Skeletal muscle tissue (tissue), 4 donors: ENCODE measurements around the gene AIG1. TPM values are rescaled to one million over a fixed set of nuclear protein-coding genes. Genes with fewer than 3 reads are reported as not detected.

Experiments used
- H3K27ac ChIP-seq: one replicate; pipeline ENCODE4 v1.7.0; 2013; ENCODE audit warnings: mild to moderate bottlenecking, low read depth, low read length, inconsistent platforms
- H3K27me3 ChIP-seq, 3 donors: one replicate each; pipeline ENCODE4 v1.7.0; 2013; ENCODE audit warnings: low read length in 3 of 3; ENCODE audit not compliant: control insufficient read depth in 3 of 3, insufficient read depth in 3 of 3
- H3K36me3 ChIP-seq, 3 donors: one replicate each; pipeline ENCODE4 v1.7.0; 2013; ENCODE audit warnings: low read length in 3 of 3; ENCODE audit not compliant: control insufficient read depth in 3 of 3, insufficient read depth in 3 of 3
- H3K4me1 ChIP-seq, 3 donors: one replicate each; pipeline ENCODE4 v1.7.0; 2013; ENCODE audit warnings: low read length in 3 of 3, mild to moderate bottlenecking in 3 of 3; ENCODE audit not compliant: control insufficient read depth in 3 of 3, insufficient read depth in 3 of 3
- H3K4me3 ChIP-seq, 3 donors: one replicate each; pipeline ENCODE4 v1.7.0; 2013; ENCODE audit warnings: low read length in 3 of 3
- H3K9ac ChIP-seq, 3 donors: one replicate each; pipeline ENCODE4 v1.7.0; 2013; ENCODE audit warnings: low read length in 3 of 3, mild to moderate bottlenecking in 3 of 3, moderate library complexity in 2 of 3, low read depth in 1 of 3
- H3K9me3 ChIP-seq, 3 donors: one replicate each; pipeline ENCODE4 v1.7.0; 2013; ENCODE audit warnings: low read length in 3 of 3; ENCODE audit not compliant: control insufficient read depth in 3 of 3
- total RNA-seq: library from RNA; depleted of rRNA; stranded (reverse); fragments of >200 nt; gene quantifications from one replicate; pipeline ENCODE4 v1.2.3, GENCODE V29; 2014
- donor health status: Osteomylitis.

AIG1 gene
- total RNA-seq, 1 donor from 2014 or later = 31.3 TPM

DNA sequence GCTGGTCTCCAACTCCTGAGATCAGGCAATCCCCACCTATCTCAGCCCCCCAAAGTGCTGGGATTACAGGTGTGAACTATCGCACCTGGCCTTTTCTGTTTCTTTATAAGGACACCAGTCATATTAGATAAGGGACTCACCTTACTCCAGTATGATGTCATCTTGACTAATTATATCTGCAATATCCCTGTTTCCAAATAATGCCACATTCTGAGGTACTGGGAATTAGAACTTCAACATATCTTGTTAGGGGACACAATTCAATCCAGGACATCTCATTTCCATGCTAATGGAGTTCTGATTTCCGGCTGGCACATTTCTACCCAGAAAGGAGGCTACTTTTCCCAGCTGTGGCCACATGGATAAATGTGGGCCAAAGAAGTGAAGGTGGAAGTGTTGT lies 6.4 kb upstream of the AIG1 start:
- H3K9ac ChIP-seq = no peak overlapping the region
- H3K27ac ChIP-seq = no peak overlapping the region
- H3K36me3 ChIP-seq = no peaks in the 10 kb centered on the region
- H3K9me3 ChIP-seq = no peaks in the 10 kb centered on the region
- no peak overlapping the region for H3K4me3 ChIP-seq
- peaks cover 0 to 5% (median 0%) of the 10 kb centered on the region in 3 donors for H3K4me1 ChIP-seq
- H3K27me3 ChIP-seq = no peaks in the 10 kb centered on the region

DNA sequence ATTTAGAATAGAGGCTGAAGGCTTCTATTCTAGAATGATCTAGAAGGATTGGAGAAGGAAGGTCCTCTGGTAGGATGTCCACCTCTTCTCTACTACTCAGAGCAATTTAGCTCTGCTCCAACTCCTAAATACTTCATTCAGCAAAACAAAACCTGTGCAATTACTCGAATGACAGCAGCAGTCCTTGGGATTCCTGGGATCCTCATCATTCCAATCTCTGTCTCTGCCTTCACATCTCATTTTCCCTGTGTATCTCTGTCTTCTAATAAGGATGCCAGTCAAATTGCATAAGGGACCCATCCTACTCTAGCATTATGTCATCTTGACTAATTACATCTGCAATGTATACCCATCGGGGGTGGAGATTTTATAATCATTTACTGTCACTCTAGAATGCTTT lies 5.5 kb upstream of the AIG1 start:
- Histone ChIP-seq H3K4me3 (no peak overlapping the region), H3K27ac (no peak overlapping the region), H3K9ac (no peak overlapping the region), H3K4me1 (peaks cover 0 to 5% (median 0%) of the 10 kb centered on the region in 3 donors), H3K9me3 (no peaks in the 10 kb centered on the region), H3K36me3 (no peaks in the 10 kb centered on the region), H3K27me3 (no peaks in the 10 kb centered on the region)

DNA sequence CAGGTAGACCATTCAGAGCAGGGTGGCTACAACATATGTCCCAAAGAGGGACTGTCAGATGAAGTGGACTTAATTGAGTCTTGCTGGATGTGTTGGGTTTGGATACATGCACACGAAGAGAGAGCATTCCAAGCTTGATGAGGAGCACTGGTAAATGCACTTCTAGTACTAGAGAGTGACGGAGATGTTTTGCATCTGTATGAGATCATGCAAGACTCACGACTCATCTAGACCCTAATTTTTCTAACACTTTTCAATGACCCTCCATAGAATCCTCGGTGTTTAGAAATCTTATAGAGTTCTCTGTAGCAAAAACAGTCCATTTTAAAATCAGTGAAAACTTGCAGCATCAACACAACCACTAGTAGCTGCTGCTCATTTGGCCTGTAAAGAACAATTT lies 4.8 kb upstream of the AIG1 start:
- Histone ChIP-seq H3K9ac (no peak overlapping the region), H3K9me3 (no peaks in the 10 kb centered on the region), H3K36me3 (no peaks in the 10 kb centered on the region), H3K27ac (no peak overlapping the region), H3K4me3 (no peak overlapping the region), H3K27me3 (no peaks in the 10 kb centered on the region), H3K4me1 (peaks cover 0 to 5% (median 0%) of the 10 kb centered on the region in 3 donors)

DNA sequence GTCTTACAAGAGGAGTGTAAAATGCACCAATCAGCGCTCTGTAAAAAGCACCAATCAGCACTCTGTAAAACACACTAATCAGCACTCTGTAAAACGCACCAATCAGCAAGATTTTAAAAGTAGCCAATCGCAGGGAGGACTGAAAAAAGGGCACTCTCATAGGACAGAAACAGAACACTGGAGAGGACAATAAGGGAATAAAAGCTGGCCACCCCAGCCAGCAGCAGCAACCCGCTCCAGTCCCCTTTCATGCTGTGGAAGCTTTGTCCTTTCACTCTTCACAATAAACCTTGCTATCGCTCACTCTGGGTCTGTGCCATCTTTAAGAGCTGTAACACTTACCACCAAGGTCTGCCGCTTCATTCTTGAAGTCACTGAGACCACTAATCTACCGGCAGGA lies 1.7 kb upstream of the AIG1 start:
- Histone ChIP-seq H3K27me3 (no peaks in the 10 kb centered on the region), H3K4me3 (peak overlapping the region in 2 of 3 donors; percentile 4 to 14), H3K4me1 (peaks cover 15 to 25% (median 19%) of the 10 kb centered on the region in 3 donors), H3K27ac (peak overlapping the region; percentile 98), H3K36me3 (no peaks in the 10 kb centered on the region), H3K9me3 (no peaks in the 10 kb centered on the region), H3K9ac (peak overlapping the region in 1 of 3 donors; percentile 93)

DNA sequence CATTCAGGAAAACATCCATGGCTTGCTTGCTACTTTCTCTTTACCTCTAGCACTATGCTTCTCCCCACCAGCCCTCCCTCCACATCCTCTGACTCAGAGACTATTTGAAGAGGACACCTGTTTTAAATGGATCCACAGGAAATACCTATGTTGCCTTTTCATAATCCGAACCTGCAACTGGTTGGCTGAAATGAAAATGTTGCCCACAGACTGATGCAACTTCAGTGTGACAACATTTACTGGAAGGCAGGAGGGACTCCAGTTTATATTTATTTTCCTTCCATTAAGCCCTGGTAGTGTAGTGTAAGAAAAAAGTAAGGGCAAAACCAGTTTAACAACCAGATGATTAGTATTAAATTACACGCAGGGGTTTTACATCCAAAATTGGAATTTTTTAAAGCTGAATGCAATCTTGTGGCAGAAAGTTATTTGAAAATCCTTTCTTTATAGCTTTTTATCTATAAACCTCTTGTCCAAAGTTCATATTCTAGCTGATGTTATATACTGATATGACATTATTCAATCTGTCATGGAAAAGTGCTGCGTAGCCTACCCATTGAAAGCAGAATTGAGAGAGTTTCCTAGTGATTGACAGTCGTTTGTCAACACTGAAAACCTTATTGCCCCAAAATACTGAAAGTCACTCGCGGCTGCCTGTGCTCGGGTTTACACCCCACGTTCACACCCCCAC lies 881 bp upstream of the AIG1 start:
- peak overlapping the region; percentile 98 for H3K27ac ChIP-seq
- no peaks in the 10 kb centered on the region for H3K27me3 ChIP-seq
- H3K9me3 ChIP-seq = no peaks in the 10 kb centered on the region
- peaks cover 15 to 28% (median 19%) of the 10 kb centered on the region in 3 donors for H3K4me1 ChIP-seq
- H3K36me3 ChIP-seq = no peaks in the 10 kb centered on the region
- peak overlapping the region; percentile 74 to 87 (median 75) for H3K4me3 ChIP-seq
- peak overlapping the region; percentile 84 to 93 (median 84) for H3K9ac ChIP-seq

DNA sequence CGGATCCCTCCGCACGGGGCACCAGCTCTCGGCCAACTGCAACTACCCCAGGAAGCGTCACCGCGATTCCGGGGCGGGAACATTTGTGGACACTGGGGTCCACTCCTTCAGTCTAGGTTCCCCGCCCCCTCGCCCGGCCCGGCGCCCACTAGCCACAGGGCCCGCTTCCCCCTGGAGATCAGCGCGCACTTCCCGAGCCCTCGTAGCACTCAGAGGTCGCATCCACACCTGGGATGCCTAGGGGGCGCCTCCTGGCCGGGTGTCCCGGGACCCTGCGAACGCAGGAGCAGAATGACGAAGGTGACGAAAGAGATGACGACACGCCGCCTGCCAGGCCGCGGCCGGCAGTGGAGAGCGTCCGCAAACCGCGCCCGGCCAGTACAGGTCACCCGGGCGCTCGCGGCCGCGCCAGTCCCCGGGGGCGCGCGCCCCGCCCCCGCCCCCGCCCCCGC lies 309 bp upstream of the AIG1 start:
- Histone ChIP-seq H3K9ac (peak overlapping the region; percentile 84 to 93 (median 84)), H3K36me3 (no peaks in the 10 kb centered on the region), H3K4me3 (peak overlapping the region; percentile 75 to 87 (median 84)), H3K27me3 (no peaks in the 10 kb centered on the region), H3K4me1 (peaks cover 15 to 28% (median 19%) of the 10 kb centered on the region in 3 donors), H3K9me3 (no peaks in the 10 kb centered on the region), H3K27ac (peak overlapping the region; percentile 98)

DNA sequence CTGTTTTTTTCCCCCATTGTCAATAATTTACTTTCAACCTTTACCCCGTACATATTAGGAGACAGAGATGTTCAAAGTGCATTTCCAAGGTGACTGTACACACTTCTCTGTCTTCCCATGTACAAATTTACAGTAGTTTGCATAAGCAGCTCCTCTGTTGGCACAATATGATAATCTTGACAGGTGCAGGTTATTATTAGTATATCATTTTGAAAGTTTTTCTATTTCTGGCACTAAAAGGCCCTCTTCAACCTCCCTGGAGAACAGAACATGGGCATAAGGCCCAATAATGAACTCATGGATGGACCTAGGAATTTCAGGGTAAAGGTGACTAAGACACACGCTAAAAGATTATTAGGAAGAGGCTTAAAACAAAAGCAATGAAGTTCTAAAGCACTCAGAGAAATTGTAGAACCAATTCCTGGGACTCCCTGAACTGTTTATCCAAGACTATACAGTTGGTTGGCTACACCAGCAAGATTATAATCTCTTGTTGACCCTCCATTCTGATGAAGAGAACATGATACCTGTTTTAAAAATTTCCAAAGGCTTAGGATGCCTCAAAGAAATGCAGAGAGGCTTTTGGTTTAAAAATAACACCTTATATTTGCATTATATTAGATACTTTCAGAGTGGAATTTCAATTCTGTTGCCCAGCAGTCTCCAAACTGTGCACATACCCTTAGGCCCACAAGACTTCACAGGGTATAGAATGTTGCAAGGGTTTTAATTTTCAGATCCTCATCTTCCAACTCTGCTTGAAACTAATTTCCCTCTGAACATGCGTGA lies 1.1 kb downstream of the AIG1 start:
- H3K27ac ChIP-seq = peak overlapping the region; percentile 98
- H3K9me3 ChIP-seq = no peaks in the 10 kb centered on the region
- H3K9ac ChIP-seq = peak overlapping the region; percentile 81 to 86 (median 84)
- peak overlapping the region in 2 of 3 donors; percentile 84 to 88 for H3K4me3 ChIP-seq
- H3K36me3 ChIP-seq = no peaks in the 10 kb centered on the region
- H3K27me3 ChIP-seq = no peaks in the 10 kb centered on the region
- peaks cover 15 to 28% (median 19%) of the 10 kb centered on the region in 3 donors for H3K4me1 ChIP-seq

DNA sequence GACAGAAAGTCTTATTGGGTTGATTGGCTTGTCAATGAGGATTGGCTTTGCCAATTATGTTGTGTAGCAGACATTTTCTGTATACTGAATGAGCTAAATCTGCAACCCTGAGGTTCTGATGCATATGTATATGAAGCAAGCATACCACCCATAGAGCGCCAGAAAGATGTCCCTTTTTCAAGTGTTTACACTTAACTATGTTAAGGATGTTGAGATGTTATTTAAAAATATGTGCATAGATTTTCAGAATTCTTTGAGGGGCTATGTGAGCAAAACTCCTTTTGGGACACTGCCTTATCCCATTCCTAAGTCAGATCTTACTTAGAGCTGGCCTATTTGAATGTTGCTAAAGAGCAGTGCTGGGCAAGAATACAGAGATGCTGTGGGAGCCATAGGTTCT lies 1.9 kb downstream of the AIG1 start:
- no peaks in the 10 kb centered on the region for H3K36me3 ChIP-seq
- H3K27me3 ChIP-seq = no peaks in the 10 kb centered on the region
- H3K27ac ChIP-seq = peak overlapping the region; percentile 98
- no peak overlapping the region for H3K9ac ChIP-seq
- no peaks in the 10 kb centered on the region for H3K9me3 ChIP-seq
- H3K4me3 ChIP-seq = peak overlapping the region in 1 of 3 donors; percentile 2
- peaks cover 15 to 28% (median 19%) of the 10 kb centered on the region in 3 donors for H3K4me1 ChIP-seq

DNA sequence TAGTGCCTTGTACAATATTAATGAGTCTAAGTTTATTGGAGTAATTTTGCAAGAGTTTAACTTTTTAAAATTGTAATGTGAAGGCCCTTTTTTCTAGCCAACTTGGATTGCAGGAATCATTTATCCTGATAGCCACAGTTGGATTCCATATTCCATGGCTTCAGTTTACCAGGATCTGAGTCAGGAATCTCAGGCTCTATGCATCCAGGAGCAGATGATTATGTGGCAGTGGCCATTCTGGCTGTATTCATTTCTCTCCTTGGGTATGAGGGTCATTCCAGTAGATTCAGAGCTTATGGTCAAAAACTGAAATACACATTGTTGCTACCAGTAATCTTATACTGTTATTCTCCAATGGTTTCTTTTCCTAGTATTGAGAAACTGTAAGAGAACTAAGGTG lies 2.9 kb downstream of the AIG1 start:
- no peak overlapping the region for H3K4me3 ChIP-seq
- H3K27me3 ChIP-seq = no peaks in the 10 kb centered on the region
- H3K36me3 ChIP-seq = no peaks in the 10 kb centered on the region
- no peak overlapping the region for H3K9ac ChIP-seq
- H3K4me1 ChIP-seq = peaks cover 15 to 34% (median 26%) of the 10 kb centered on the region in 3 donors
- no peaks in the 10 kb centered on the region for H3K9me3 ChIP-seq
- H3K27ac ChIP-seq = no peak overlapping the region

DNA sequence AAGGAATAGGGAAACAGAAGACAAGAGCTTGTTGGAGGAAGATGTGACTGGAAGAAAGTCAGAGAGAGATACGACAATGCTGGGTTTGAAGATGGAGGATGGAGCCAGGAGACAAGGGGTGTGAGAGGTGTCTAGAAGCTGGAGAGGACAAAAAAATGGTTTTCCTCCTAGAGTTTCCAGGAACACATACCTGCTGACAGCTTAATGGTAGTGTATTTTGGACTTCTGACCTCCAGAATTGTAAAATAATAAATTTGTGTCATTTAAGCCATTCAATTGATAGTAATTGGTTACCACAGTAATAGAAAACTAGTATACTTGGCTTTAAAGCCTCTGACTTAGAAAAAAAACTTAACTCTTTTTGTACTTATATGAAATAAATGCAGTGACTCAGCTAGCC lies 3.6 kb downstream of the AIG1 start:
- Histone ChIP-seq H3K9me3 (no peaks in the 10 kb centered on the region), H3K4me1 (peaks cover 15 to 29% (median 26%) of the 10 kb centered on the region in 3 donors), H3K27me3 (no peaks in the 10 kb centered on the region), H3K9ac (no peak overlapping the region), H3K36me3 (no peaks in the 10 kb centered on the region), H3K27ac (no peak overlapping the region), H3K4me3 (no peak overlapping the region)
